OCI-LY1 (cell line): Measurements from ENCODE around the gene CCR3.

ENCODE experiments used
- H2AFZ ChIP-seq: fragments of 200-600 bp; sonication (generic), shearing (Covaris generic); 2 replicates; pipeline ENCODE4 v1.6.0; 2014; ENCODE audit warnings: antibody characterized with exemption, mild to moderate bottlenecking, low read length
- H3F3A ChIP-seq: fragments of 200-600 bp; sonication (generic), shearing (Covaris generic); 2 replicates; pipeline ENCODE4 v1.6.0; 2014; ENCODE audit warnings: mild to moderate bottlenecking, antibody characterized with exemption, low read length, moderate library complexity; ENCODE audit not compliant: insufficient read depth
- H3K27ac ChIP-seq: fragments of 200-600 bp; sonication (generic); 2 replicates; pipeline ENCODE4 v1.5.1; 2014; ENCODE audit warnings: low read length, mixed run types, mild to moderate bottlenecking, low read depth; ENCODE audit not compliant: poor library complexity, severe bottlenecking
- H3K27me3 ChIP-seq: fragments of 200-600 bp; sonication (generic); 2 replicates; pipeline ENCODE4 v1.6.0; 2014; ENCODE audit warnings: antibody characterized with exemption, mild to moderate bottlenecking, low read length, moderate library complexity; ENCODE audit not compliant: insufficient read depth
- H3K36me3 ChIP-seq: fragments of 200-600 bp; sonication (generic); 2 replicates; pipeline ENCODE4 v1.6.1; 2014; ENCODE audit warnings: mild to moderate bottlenecking, antibody characterized with exemption, low read length, moderate library complexity, mixed read lengths; ENCODE audit not compliant: insufficient read depth
- H3K4me1 ChIP-seq: fragments of 200-600 bp; sonication (generic); 2 replicates; pipeline ENCODE4 v1.5.1; 2014; ENCODE audit warnings: mild to moderate bottlenecking, low read length, moderate library complexity; ENCODE audit not compliant: insufficient read depth, severe bottlenecking
- H3K4me2 ChIP-seq: fragments of 200-600 bp; sonication (generic), shearing (Covaris generic); 2 replicates; pipeline ENCODE4 v1.6.1; 2014; ENCODE audit warnings: low read length
- H3K4me3 ChIP-seq: fragments of 200-600 bp; sonication (generic); 2 replicates; pipeline ENCODE4 v1.5.1; 2014; ENCODE audit warnings: low read length, low read depth, mild to moderate bottlenecking, mixed read lengths; ENCODE audit not compliant: poor library complexity, severe bottlenecking
- H3K79me2 ChIP-seq: fragments of 200-600 bp; shearing (Covaris generic); 2 replicates; pipeline ENCODE4 v1.6.1; 2016; ENCODE audit warnings: mixed run types, low read length, mixed read lengths; ENCODE audit not compliant: insufficient read depth
- H3K9ac ChIP-seq: fragments of 200-600 bp; sonication (generic), shearing (Covaris generic); 2 replicates; pipeline ENCODE4 v1.6.1; 2014; ENCODE audit warnings: mild to moderate bottlenecking, low read length, mixed read lengths
- H3K9me2 ChIP-seq: fragments of 200-600 bp; sonication (generic), shearing (Covaris generic); 2 replicates; pipeline ENCODE4 v1.6.1; 2014; ENCODE audit warnings: low read depth, mild to moderate bottlenecking, low read length, mixed read lengths
- H3K9me3 ChIP-seq: fragments of 200-600 bp; shearing (Covaris generic); 2 replicates; pipeline ENCODE4 v1.6.1; 2014; ENCODE audit warnings: low read length, mixed read lengths
- H4K20me1 ChIP-seq: fragments of 200-600 bp; sonication (generic), shearing (Covaris generic); 2 replicates; pipeline ENCODE4 v1.6.0; 2016; ENCODE audit warnings: mild to moderate bottlenecking, low read length; ENCODE audit not compliant: insufficient read depth
- CTCF ChIP-seq: fragments of 200-600 bp; sonication (generic), shearing (Covaris generic); IDR thresholded peaks from 2 replicates; pipeline ENCODE4 v1.5.1; 2017; ENCODE audit warnings: mild to moderate bottlenecking, antibody characterized with exemption, low read length, moderate library complexity, mixed read lengths
- EZH2 ChIP-seq: fragments of 200-600 bp; sonication (generic), shearing (Covaris generic); IDR thresholded peaks from 2 replicates; pipeline ENCODE4 v1.8.0; 2017; ENCODE audit warnings: borderline replicate concordance, mixed run types, mild to moderate bottlenecking, antibody characterized with exemption, low read length, moderate library complexity, mixed read lengths

CCR3 gene

DNA sequence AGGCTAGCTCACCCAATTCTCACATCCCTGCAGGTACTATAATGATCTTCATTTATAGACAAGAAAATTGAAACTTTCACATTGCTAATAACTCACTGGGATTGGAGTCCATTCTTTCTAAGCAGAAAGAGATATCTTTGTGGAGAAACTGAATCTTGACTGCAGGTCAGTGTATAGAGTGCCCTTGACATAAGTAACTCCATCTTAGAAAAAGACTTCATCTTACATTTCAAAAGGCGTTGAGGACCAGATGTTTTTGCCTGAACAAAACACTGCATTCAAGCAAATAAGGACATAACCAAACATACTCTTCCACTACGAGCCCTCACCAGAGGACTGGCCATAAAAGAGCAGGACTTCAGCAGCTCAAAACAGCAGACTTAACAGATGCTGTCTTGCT is 6.8 kb upstream of the CCR3 start:
- Histone ChIP-seq H3K9me3 (no peaks in the 10 kb centered on the region), H3K4me2 (no peak overlapping the region), H3F3A (no peaks in the 10 kb centered on the region)

DNA sequence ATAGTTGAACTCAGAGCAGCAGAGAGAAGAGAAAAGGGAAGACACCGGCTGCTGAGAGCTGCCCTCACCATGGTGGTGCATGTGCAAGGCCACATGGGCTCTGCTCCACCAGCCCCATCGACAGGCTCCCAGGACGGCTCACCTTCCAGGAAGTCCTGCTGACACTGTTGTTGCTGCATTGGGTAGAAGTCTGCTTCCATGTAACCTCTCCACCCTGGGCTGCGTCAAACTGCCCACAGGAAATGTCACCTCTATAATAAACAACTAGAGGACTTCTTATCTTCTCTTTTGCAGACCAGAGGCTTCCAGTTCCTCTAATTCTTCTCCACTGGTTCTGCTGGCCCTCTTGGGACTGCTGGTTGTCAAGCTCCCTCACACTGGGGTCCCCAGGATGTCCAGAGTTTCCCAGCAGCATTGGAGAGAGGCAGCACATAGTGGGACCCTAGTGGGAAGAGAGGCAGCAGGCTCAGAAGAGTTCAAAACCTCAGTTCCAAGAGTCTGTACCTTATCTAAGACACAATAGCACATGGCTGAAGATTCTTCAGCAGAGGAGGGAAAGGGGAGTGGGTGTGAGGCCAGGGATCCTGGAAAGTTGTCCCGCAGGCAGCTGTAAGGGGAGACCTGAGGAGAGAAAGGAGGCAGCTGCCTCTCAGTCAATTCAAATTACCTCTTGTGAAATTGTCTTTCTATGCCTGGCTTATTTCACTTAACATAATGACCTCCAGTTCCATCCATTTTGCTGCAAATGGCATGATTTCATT is 5.8 kb upstream of the CCR3 start:
- H3K9me3 ChIP-seq = no peaks in the 10 kb centered on the region
- H3K9me2 ChIP-seq = no peaks in the 10 kb centered on the region
- no peak for TF ChIP-seq EZH2
- TF ChIP-seq CTCF = no peak
- no peak overlapping the region for H3K4me2 ChIP-seq
- H3K4me1 ChIP-seq = no peaks in the 10 kb centered on the region
- no peaks in the 10 kb centered on the region for H4K20me1 ChIP-seq
- no peak overlapping the region for H3K4me3 ChIP-seq
- H3K36me3 ChIP-seq = no peaks in the 10 kb centered on the region
- no peak overlapping the region for H3K9ac ChIP-seq
- no peak overlapping the region for H2AFZ ChIP-seq
- no peak overlapping the region for H3K27ac ChIP-seq
- no peaks in the 10 kb centered on the region for H3K27me3 ChIP-seq
- H3K79me2 ChIP-seq = no peaks in the 10 kb centered on the region
- H3F3A ChIP-seq = no peaks in the 10 kb centered on the region

More for the DNA sequence above, 6.8 kb upstream of the CCR3 start:
- TF ChIP-seq CTCF (no peak), EZH2 (no peak)
- H3K79me2 ChIP-seq = no peaks in the 10 kb centered on the region
- no peaks in the 10 kb centered on the region for H4K20me1 ChIP-seq
- no peaks in the 10 kb centered on the region for H3K27me3 ChIP-seq
- H3K9ac ChIP-seq = no peak overlapping the region
- no peak overlapping the region for H3K4me3 ChIP-seq
- no peak overlapping the region for H3K27ac ChIP-seq
- no peak overlapping the region for H2AFZ ChIP-seq
- no peaks in the 10 kb centered on the region for H3K4me1 ChIP-seq
- H3K36me3 ChIP-seq = no peaks in the 10 kb centered on the region
- no peaks in the 10 kb centered on the region for H3K9me2 ChIP-seq

- Histone ChIP-seq H3K4me1 (no peaks in the 10 kb centered on the region), H4K20me1 (no peaks in the 10 kb centered on the region), H3K4me3 (no peak overlapping the region), H3K9me2 (no peaks in the 10 kb centered on the region), H3K79me2 (no peaks in the 10 kb centered on the region), H3K27ac (no peak overlapping the region), H2AFZ (no peak overlapping the region), H3K36me3 (no peaks in the 10 kb centered on the region), H3K9ac (no peak overlapping the region), H3K4me2 (no peak overlapping the region), H3K9me3 (no peaks in the 10 kb centered on the region), H3K27me3 (no peaks in the 10 kb centered on the region), H3F3A (no peaks in the 10 kb centered on the region)
- TF ChIP-seq EZH2 (no peak), CTCF (no peak)
These were observed 3.9 kb upstream of the CCR3 start for GRCh38 chr3:46238386-46238785.
